B cell (primary cell): ENCODE measurements around the gene DHDH.
"Not testable (repeated sequence)": the region's sequence is repeated elsewhere in the genome, so short reads cannot be mapped to it uniquely, and the experiment has no call there.

Source experiments
- EZH2 ChIP-seq: IDR thresholded peaks from 2 replicates; pipeline ENCODE4 v1.6.1; 2012; ENCODE audit warnings: borderline replicate concordance, low read depth, mild to moderate bottlenecking, moderate library complexity, low read length; ENCODE audit not compliant: insufficient read depth, poor library complexity, severe bottlenecking
- TF ChIP-seq, protein P1 (sequence below): fragments of 200-600 bp; IDR thresholded peaks from one replicate; pipeline ENCODE4 v1.8.0; 2022; ENCODE audit warnings: antibody characterized with exemption, mild to moderate bottlenecking

DNA sequence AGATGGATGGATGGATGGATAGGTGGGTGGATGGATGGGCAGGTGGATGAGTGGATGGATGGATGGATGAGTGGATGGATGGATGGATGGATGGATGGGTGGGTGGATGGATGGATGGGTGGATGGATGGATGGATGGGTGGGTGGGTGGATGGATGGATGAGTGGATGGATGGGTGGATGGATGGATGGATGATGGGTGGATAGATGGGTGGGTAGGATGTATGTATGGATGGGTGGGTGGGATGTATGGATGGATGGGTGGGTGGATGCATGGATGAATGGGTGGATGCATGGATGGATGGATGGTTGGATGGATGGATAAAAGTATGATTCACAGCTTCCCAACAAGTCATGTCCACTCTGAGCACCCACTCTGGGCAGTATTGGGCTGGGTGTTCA, 29.7 kb upstream of the DHDH start:
- TF ChIP-seq EZH2: not testable (repeated sequence)
- TF ChIP-seq, protein P1, sequence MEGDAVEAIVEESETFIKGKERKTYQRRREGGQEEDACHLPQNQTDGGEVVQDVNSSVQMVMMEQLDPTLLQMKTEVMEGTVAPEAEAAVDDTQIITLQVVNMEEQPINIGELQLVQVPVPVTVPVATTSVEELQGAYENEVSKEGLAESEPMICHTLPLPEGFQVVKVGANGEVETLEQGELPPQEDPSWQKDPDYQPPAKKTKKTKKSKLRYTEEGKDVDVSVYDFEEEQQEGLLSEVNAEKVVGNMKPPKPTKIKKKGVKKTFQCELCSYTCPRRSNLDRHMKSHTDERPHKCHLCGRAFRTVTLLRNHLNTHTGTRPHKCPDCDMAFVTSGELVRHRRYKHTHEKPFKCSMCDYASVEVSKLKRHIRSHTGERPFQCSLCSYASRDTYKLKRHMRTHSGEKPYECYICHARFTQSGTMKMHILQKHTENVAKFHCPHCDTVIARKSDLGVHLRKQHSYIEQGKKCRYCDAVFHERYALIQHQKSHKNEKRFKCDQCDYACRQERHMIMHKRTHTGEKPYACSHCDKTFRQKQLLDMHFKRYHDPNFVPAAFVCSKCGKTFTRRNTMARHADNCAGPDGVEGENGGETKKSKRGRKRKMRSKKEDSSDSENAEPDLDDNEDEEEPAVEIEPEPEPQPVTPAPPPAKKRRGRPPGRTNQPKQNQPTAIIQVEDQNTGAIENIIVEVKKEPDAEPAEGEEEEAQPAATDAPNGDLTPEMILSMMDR: not testable (repeated sequence)
